HG02981 (cell line): ENCODE data around the gene TMCO4.
"Not testable (repeated sequence)": the region's sequence is repeated elsewhere in the genome, so short reads cannot be mapped to it uniquely, and the experiment has no call there.

Experiments
- ATAC-seq: cut with Tn5 transposase; IDR thresholded peaks from one replicate; pipeline ENCODE4 v1.9.1; 2021; ENCODE audit warnings: mild to moderate bottlenecking, moderate library complexity; ENCODE audit not compliant: unreplicated experiment

The TMCO4 gene

DNA sequence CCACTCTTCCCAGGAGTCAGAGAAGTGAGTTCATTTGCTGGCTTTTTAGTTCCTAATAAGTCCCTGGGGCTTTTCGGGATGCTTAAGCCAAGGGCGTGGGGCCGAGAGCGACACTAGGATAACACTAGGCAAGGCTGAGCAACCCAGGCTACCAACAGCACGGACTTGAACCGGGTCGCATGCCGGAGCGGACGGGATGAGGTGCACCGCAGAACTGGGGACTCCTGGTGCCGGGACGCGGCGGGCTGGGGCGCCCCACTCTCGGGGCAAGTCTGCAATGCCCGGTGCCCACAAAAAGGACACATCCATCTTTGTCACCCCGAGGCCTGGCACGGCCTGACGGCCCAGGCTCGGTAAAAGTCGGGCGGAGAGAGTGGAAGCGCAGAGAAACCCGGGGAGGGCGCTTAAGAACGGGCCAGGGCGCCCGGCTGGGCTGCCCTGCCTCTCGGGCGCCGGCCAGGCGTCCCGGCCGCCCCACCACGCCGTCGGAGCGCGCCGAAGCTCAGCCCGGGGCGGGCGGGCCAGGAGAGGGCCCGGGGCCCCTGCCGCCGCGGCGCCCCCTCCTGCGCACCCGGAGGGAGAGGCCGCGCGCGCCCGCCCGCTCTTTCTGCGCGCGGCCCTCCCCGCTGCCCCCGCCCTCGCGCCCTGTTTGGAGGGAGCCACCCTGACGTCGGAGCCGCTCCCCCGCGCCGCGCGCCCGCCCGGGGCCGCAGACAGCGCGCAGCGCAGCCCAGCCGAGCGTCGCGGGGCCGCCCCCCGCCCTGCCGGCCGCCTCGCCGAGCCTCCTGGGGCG is 155.9 kb downstream of the TMCO4 start, which contains the start of gene NBL1:
Gene NBL1, plus strand, starts transcription at position 710 of the 793 bp plus-strand sequence. CDS start 10,720 bp downstream, outside the sequence.
- peak; percentile 46 for ATAC-seq

DNA sequence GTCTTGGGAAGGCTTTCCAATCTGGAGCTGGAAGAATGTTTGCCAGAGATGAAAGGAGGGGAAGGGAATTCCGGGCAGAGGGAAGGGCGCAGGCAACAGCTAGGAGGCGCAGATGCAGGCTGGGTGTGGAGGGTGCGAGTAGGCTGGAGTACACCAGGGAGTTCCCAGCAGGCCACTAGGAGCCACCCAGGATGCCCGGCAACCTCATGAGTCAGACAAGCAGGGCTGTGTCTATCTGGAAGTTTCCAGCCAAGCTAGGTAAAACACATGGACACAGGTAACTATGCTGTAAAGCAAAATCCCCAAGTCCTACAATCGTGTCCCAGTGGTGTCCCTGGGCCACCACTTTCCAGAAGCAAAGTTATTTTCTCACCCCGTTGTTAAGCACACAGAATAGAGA is 156.6 kb downstream of the TMCO4 start:
- ATAC-seq: no peak

DNA sequence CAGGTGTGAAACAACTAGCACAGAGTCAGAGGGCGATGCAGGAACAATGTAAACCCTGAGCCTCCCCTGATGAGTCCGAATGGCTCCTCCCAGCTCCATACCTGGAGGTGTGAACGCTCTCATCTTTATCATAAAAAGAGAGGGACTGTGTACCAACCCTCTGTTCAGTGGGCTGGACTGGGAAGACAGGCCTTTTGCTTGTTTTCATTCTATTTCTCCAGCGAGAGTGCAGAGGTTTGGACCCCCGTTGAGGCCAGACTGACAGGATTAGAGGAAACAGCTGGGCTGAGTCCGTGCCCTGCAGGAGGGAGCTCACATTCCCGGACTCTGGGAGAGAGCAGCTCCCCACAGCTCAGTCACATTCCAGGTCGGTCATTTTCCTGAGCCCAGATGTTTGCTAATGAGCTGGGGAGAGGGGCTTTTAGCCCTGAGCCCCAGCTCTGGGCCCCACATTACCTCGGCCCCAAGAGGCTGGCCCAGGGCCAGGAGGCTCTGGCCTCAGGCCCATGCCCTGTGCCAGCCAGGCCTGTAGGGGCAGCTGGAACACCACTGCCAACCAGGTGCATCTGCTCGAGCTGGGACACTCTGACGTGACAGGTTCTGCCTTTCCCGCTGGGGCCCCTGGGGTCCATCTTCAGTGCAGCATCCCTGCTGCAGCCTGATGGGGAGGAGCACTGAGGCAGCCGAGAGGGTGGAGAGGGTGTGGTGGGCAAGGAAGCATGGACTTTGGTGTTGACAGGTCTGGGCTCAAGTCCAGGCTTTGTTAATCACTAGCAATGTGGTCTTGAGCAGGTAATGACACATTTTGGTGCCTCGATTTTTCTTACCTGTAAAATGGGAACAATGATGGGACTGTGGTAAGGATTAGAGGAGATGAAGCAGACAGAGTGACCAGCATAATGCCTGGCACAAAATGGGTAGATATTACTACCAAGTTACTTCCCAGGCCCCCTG is 159.1 kb downstream of the TMCO4 start:
- no peak for ATAC-seq

DNA sequence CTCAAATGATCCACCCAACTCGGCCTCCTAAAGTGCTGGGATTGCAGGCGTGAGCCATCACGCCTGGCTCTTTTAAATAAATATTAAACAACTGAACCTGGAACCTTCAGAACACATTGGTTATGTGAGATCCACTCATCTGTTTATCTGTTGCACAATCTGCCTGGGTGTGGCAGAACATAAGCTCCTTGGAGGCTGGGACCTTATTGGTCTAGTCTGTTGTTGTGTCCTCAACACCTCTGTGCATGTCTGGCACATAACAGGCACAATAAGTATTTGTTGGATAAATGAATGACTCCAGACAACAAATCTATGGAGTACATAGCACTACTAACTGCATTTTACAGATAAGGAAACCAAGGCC is 159.7 kb downstream of the TMCO4 start:
- no peak for ATAC-seq

- not testable (repeated sequence) for ATAC-seq
Measured at GRCh38 chr1:19639228-19639627, 160.5 kb downstream of the TMCO4 start.

GRCh38 chr1:19637606-19638005 is 162.1 kb downstream of the TMCO4 start:
- ATAC-seq: no peak

- ATAC-seq: not testable (repeated sequence)
Measured at GRCh38 chr1:19636749-19637148, 163.0 kb downstream of the TMCO4 start.

- ATAC-seq: no peak
Measured at GRCh38 chr1:19636065-19636464, 163.7 kb downstream of the TMCO4 start.

GRCh38 chr1:19635646-19636045 is 164.1 kb downstream of the TMCO4 start:
- ATAC-seq: no peak

- not testable (repeated sequence) for ATAC-seq
Measured at GRCh38 chr1:19635064-19635463, 164.7 kb downstream of the TMCO4 start.

DNA sequence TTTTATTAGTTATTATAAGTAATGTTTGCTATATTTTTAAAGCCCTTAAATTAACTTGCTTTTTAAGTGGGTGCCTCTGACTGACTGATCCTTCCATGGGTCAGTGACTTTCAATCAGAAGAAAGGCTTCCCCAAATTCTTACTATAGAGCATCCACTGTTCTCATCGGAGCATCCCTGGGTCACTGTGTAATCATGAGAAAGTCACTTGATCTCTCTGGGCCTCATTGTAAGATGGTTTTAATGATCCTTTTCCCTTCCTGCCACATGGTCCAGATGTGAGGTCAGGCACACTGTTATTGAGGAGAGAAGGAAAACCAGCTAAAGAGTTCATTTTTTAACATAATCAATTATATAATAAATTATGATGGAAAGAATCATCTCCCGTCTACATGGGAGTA is 166.6 kb downstream of the TMCO4 start:
- ATAC-seq: no peak
